ENCODE results near the gene PECR. TPM values are rescaled to one million over a fixed set of nuclear protein-coding genes. Genes with fewer than 3 reads are reported as not detected.

The PECR gene
- total RNA-seq, 1 experiment from 2014 or later: 13.9 TPM

DNA sequence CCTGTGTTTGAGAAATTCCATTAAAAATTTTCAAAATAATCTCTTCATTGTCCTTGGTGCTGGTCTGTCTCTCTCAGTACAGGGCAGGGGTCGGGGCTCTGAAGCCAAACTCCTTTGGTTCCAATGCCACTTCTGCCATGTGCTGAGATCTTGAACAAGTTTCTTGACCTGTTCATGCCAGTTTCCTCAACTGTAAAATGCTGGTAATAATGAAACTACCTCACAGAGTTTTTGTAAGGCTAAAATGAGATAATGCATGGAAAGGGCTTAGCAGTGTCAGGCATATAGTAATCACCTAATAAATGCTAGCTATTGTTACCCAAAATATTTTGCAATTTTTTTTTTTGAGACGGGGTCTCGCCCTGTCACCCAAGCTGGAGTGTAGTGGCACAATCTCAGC is 51.4 kb downstream of the PECR start:
- Mint-ChIP-seq H3K27me3 (ENCODE audit: low read depth) (no peaks in the 10 kb centered on the region), H3K4me1 (no peaks in the 10 kb centered on the region), H3K4me3 (no peak overlapping the region), H3K27ac (no peak overlapping the region), H3K9me3 (no peaks in the 10 kb centered on the region), H3K36me3 (peaks cover 12% of the 10 kb centered on the region)
- ChIA-PET CTCF (interaction anchor here (1.4 kb wide), 1 partner anchor 80 kb away, joined by 3 read pairs; no protein-coding TSS in a partner anchor), POLR2A (interaction anchor here (0.7 kb wide), 1 partner anchor 243 kb away, joined by 3 read pairs; no protein-coding TSS in a partner anchor)
- ATAC-seq (no peak), DNase-seq (ENCODE audit: low spot score) (no peak)
- TF ChIP-seq GRHL2 (CRISPR knock-in tag; IDR thresholded peaks at IDR 0.05; ENCODE audit: insufficient replicate concordance, severe bottlenecking) (no peak), EMX1 (CRISPR knock-in tag; IDR thresholded peaks at IDR 0.05) (no peak), KAT7 (CRISPR knock-in tag; IDR thresholded peaks at IDR 0.05; ENCODE audit: borderline replicate concordance) (no peak), GTF2I (CRISPR knock-in tag; conservative IDR thresholded peaks at IDR 0.05) (no peak), ETV6 (CRISPR knock-in tag; IDR thresholded peaks at IDR 0.05) (no peak), ZNF232 (CRISPR knock-in tag; IDR thresholded peaks at IDR 0.05) (no peak), NFE2L1 (CRISPR knock-in tag; IDR thresholded peaks at IDR 0.05) (no peak), TCF7 (CRISPR knock-in tag; IDR thresholded peaks at IDR 0.05; ENCODE audit: low read depth) (no peak), ELF4 (CRISPR knock-in tag; IDR thresholded peaks at IDR 0.05; ENCODE audit: low read depth) (no peak), FOXK1 (CRISPR knock-in tag; IDR thresholded peaks at IDR 0.05) (no peak)
- TF ChIP-seq, protein P1, sequence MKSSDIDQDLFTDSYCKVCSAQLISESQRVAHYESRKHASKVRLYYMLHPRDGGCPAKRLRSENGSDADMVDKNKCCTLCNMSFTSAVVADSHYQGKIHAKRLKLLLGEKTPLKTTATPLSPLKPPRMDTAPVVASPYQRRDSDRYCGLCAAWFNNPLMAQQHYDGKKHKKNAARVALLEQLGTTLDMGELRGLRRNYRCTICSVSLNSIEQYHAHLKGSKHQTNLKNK (CRISPR knock-in tag; IDR thresholded peaks at IDR 0.05): no peak
- TF ChIP-seq, protein P2, sequence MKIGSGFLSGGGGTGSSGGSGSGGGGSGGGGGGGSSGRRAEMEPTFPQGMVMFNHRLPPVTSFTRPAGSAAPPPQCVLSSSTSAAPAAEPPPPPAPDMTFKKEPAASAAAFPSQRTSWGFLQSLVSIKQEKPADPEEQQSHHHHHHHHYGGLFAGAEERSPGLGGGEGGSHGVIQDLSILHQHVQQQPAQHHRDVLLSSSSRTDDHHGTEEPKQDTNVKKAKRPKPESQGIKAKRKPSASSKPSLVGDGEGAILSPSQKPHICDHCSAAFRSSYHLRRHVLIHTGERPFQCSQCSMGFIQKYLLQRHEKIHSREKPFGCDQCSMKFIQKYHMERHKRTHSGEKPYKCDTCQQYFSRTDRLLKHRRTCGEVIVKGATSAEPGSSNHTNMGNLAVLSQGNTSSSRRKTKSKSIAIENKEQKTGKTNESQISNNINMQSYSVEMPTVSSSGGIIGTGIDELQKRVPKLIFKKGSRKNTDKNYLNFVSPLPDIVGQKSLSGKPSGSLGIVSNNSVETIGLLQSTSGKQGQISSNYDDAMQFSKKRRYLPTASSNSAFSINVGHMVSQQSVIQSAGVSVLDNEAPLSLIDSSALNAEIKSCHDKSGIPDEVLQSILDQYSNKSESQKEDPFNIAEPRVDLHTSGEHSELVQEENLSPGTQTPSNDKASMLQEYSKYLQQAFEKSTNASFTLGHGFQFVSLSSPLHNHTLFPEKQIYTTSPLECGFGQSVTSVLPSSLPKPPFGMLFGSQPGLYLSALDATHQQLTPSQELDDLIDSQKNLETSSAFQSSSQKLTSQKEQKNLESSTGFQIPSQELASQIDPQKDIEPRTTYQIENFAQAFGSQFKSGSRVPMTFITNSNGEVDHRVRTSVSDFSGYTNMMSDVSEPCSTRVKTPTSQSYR (CRISPR knock-in tag; IDR thresholded peaks at IDR 0.05): no peak
- TF ChIP-seq, protein P3, sequence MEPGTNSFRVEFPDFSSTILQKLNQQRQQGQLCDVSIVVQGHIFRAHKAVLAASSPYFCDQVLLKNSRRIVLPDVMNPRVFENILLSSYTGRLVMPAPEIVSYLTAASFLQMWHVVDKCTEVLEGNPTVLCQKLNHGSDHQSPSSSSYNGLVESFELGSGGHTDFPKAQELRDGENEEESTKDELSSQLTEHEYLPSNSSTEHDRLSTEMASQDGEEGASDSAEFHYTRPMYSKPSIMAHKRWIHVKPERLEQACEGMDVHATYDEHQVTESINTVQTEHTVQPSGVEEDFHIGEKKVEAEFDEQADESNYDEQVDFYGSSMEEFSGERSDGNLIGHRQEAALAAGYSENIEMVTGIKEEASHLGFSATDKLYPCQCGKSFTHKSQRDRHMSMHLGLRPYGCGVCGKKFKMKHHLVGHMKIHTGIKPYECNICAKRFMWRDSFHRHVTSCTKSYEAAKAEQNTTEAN (CRISPR knock-in tag; IDR thresholded peaks at IDR 0.05): no peak
- TF ChIP-seq, protein P4, sequence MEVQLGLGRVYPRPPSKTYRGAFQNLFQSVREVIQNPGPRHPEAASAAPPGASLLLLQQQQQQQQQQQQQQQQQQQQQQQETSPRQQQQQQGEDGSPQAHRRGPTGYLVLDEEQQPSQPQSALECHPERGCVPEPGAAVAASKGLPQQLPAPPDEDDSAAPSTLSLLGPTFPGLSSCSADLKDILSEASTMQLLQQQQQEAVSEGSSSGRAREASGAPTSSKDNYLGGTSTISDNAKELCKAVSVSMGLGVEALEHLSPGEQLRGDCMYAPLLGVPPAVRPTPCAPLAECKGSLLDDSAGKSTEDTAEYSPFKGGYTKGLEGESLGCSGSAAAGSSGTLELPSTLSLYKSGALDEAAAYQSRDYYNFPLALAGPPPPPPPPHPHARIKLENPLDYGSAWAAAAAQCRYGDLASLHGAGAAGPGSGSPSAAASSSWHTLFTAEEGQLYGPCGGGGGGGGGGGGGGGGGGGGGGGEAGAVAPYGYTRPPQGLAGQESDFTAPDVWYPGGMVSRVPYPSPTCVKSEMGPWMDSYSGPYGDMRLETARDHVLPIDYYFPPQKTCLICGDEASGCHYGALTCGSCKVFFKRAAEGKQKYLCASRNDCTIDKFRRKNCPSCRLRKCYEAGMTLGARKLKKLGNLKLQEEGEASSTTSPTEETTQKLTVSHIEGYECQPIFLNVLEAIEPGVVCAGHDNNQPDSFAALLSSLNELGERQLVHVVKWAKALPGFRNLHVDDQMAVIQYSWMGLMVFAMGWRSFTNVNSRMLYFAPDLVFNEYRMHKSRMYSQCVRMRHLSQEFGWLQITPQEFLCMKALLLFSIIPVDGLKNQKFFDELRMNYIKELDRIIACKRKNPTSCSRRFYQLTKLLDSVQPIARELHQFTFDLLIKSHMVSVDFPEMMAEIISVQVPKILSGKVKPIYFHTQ (CRISPR knock-in tag; IDR thresholded peaks at IDR 0.05): no peak
- TF ChIP-seq, protein P5, sequence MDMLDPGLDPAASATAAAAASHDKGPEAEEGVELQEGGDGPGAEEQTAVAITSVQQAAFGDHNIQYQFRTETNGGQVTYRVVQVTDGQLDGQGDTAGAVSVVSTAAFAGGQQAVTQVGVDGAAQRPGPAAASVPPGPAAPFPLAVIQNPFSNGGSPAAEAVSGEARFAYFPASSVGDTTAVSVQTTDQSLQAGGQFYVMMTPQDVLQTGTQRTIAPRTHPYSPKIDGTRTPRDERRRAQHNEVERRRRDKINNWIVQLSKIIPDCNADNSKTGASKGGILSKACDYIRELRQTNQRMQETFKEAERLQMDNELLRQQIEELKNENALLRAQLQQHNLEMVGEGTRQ (CRISPR knock-in tag; IDR thresholded peaks at IDR 0.05): no peak
- TF ChIP-seq, protein P6, sequence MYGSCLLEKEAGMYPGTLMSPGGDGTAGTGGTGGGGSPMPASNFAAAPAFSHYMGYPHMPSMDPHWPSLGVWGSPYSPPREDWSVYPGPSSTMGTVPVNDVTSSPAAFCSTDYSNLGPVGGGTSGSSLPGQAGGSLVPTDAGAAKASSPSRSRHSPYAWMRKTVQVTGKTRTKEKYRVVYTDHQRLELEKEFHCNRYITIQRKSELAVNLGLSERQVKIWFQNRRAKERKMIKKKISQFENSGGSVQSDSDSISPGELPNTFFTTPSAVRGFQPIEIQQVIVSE (CRISPR knock-in tag; IDR thresholded peaks at IDR 0.05; ENCODE audit: borderline replicate concordance): no peak
- TF ChIP-seq, protein P7, sequence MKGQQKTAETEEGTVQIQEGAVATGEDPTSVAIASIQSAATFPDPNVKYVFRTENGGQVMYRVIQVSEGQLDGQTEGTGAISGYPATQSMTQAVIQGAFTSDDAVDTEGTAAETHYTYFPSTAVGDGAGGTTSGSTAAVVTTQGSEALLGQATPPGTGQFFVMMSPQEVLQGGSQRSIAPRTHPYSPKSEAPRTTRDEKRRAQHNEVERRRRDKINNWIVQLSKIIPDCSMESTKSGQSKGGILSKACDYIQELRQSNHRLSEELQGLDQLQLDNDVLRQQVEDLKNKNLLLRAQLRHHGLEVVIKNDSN (CRISPR knock-in tag; IDR thresholded peaks at IDR 0.05): no peak
- TF ChIP-seq, protein P8, sequence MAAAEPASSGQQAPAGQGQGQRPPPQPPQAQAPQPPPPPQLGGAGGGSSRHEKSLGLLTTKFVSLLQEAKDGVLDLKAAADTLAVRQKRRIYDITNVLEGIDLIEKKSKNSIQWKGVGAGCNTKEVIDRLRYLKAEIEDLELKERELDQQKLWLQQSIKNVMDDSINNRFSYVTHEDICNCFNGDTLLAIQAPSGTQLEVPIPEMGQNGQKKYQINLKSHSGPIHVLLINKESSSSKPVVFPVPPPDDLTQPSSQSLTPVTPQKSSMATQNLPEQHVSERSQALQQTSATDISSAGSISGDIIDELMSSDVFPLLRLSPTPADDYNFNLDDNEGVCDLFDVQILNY (CRISPR knock-in tag; IDR thresholded peaks at IDR 0.05): no peak
- TF ChIP-seq, protein P9, sequence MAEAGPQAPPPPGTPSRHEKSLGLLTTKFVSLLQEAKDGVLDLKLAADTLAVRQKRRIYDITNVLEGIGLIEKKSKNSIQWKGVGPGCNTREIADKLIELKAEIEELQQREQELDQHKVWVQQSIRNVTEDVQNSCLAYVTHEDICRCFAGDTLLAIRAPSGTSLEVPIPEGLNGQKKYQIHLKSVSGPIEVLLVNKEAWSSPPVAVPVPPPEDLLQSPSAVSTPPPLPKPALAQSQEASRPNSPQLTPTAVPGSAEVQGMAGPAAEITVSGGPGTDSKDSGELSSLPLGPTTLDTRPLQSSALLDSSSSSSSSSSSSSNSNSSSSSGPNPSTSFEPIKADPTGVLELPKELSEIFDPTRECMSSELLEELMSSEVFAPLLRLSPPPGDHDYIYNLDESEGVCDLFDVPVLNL (CRISPR knock-in tag; IDR thresholded peaks at IDR 0.05; ENCODE audit: borderline replicate concordance, low read depth): no peak
